MM.1S (cell line): Measurements from ENCODE around the gene FNDC10.

ENCODE experiments used
- DNase-seq: peaks from one replicate; pipeline ENCODE4 v3.0.0-alpha.2; 2015
- H2AFZ ChIP-seq: fragments of 300-600 bp; sonication (generic); 2 replicates; pipeline ENCODE4 v1.6.0; 2016; ENCODE audit warnings: antibody characterized with exemption, low read length
- H3F3A ChIP-seq: fragments of 300-600 bp; sonication (generic); 2 replicates; pipeline ENCODE4 v1.6.1; 2016; ENCODE audit warnings: mild to moderate bottlenecking, antibody characterized with exemption, low read length, moderate library complexity, mixed read lengths; ENCODE audit not compliant: insufficient read depth
- H3K27ac ChIP-seq: fragments of 300-600 bp; sonication (generic); 2 replicates; pipeline ENCODE4 v1.5.1; 2016; ENCODE audit warnings: mild to moderate bottlenecking, low read length
- H3K27me3 ChIP-seq: fragments of 300-600 bp; sonication (generic); replicated peaks from 2 replicates; pipeline ENCODE4 v1.6.0; 2016; ENCODE audit warnings: low read length; ENCODE audit not compliant: insufficient read depth
- H3K36me3 ChIP-seq: fragments of 300-600 bp; sonication (generic); replicated peaks from 2 replicates; pipeline ENCODE4 v1.6.1; 2016; ENCODE audit warnings: mild to moderate bottlenecking, low read length, mixed read lengths; ENCODE audit not compliant: insufficient read depth
- H3K4me1 ChIP-seq: fragments of 300-600 bp; sonication (generic); 2 replicates; pipeline ENCODE4 v1.6.1; 2016; ENCODE audit warnings: low read length, mixed read lengths
- H3K4me2 ChIP-seq: fragments of 300-600 bp; sonication (generic); 2 replicates; pipeline ENCODE4 v1.6.0; 2016; ENCODE audit warnings: low read depth, low read length
- H3K4me3 ChIP-seq: fragments of 300-600 bp; sonication (generic); 2 replicates; pipeline ENCODE4 v1.5.1; 2016; ENCODE audit warnings: low read length, mixed read lengths
- H3K79me2 ChIP-seq: fragments of 300-600 bp; sonication (generic); 2 replicates; pipeline ENCODE4 v1.6.1; 2016; ENCODE audit warnings: mixed run types, low read length, mixed read lengths
- H3K9ac ChIP-seq: fragments of 300-600 bp; sonication (generic); 2 replicates; pipeline ENCODE4 v1.6.1; 2016; ENCODE audit warnings: low read length, mixed read lengths
- H3K9me2 ChIP-seq: fragments of 300-600 bp; sonication (generic); replicated peaks from 2 replicates; pipeline ENCODE4 v1.6.1; 2016; ENCODE audit warnings: mild to moderate bottlenecking, low read length, mixed read lengths; ENCODE audit not compliant: insufficient read depth
- H3K9me3 ChIP-seq: fragments of 300-600 bp; sonication (generic); replicated peaks from 2 replicates; pipeline ENCODE4 v1.6.1; 2016; ENCODE audit warnings: mild to moderate bottlenecking, low read length, mixed read lengths; ENCODE audit not compliant: insufficient read depth
- H4K20me1 ChIP-seq: fragments of 300-600 bp; sonication (generic); 2 replicates; pipeline ENCODE4 v1.6.1; 2016; ENCODE audit warnings: mild to moderate bottlenecking, low read length, moderate library complexity, mixed read lengths; ENCODE audit not compliant: insufficient read depth
- EZH2 ChIP-seq: fragments of 300-600 bp; sonication (generic); optimal IDR thresholded peaks from 2 replicates; pipeline ENCODE3; 2017; ENCODE audit warnings: low read depth, mild to moderate bottlenecking, antibody characterized with exemption, low read length, mixed read lengths
- EZH2phosphoT487 ChIP-seq: fragments of 300-600 bp; sonication (generic); IDR thresholded peaks from 2 replicates; pipeline ENCODE4 v1.6.1; 2018; ENCODE audit warnings: antibody characterized with exemption, low read length
- TF ChIP-seq, protein P1 (sequence below): fragments of 300-600 bp; sonication (generic); IDR thresholded peaks from 2 replicates; pipeline ENCODE4 v1.5.1; 2016; ENCODE audit warnings: antibody characterized with exemption, low read length, mixed read lengths

The FNDC10 gene

DNA sequence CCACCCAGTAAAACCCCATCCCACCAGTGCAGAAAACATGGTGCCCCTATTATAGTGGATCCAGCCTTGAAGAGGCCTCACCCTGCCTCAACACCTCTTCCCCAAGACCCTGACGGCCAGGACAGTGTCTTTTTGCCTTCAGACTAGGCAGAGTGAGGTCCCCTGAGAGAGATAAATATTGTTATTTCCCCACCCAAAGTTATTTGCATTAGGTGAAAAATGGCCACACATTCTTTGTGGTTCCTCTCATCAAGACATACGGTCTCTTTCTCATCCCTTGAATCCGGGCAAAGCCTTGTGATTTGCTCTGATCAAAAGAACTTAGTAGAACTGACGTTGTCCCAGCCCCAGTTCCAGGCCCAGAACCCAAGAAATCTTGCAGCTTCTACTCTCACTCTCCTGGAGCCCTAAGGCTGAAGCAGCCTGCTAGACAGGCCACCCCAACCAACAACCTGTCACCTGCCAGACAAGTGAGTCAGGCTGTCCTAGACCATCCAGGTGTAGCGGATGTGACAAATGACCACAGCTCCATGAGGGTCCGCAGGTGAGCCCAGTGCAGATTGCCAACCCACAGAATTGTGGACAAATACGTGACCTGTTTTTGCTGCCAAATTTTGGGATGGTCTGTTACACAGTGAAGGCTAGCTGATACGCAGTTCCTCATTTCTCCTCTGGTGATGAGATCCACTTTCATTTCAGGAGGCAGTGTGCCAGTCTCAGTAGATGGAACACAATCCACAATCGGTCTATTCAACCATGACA, 17.2 kb downstream of the FNDC10 start:
- Histone ChIP-seq H3K79me2 (no peaks in the 10 kb centered on the region), H3K27me3 (peaks cover 76% of the 10 kb centered on the region), H3K9ac (no peak overlapping the region), H3K4me3 (no peak overlapping the region), H4K20me1 (no peaks in the 10 kb centered on the region), H3K4me1 (no peaks in the 10 kb centered on the region), H3K27ac (no peak overlapping the region), H3K4me2 (peak overlapping the region; percentile 10; the same call in 1 of the 2 replicates), H3K36me3 (no peaks in the 10 kb centered on the region), H3F3A (no peaks in the 10 kb centered on the region), H3K9me3 (no peaks in the 10 kb centered on the region), H3K9me2 (no peaks in the 10 kb centered on the region), H2AFZ (no peak overlapping the region)
- no peak for DNase-seq
- TF ChIP-seq, protein P1, sequence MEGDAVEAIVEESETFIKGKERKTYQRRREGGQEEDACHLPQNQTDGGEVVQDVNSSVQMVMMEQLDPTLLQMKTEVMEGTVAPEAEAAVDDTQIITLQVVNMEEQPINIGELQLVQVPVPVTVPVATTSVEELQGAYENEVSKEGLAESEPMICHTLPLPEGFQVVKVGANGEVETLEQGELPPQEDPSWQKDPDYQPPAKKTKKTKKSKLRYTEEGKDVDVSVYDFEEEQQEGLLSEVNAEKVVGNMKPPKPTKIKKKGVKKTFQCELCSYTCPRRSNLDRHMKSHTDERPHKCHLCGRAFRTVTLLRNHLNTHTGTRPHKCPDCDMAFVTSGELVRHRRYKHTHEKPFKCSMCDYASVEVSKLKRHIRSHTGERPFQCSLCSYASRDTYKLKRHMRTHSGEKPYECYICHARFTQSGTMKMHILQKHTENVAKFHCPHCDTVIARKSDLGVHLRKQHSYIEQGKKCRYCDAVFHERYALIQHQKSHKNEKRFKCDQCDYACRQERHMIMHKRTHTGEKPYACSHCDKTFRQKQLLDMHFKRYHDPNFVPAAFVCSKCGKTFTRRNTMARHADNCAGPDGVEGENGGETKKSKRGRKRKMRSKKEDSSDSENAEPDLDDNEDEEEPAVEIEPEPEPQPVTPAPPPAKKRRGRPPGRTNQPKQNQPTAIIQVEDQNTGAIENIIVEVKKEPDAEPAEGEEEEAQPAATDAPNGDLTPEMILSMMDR: no peak
- TF ChIP-seq EZH2phosphoT487: no peak
- no peak for TF ChIP-seq EZH2

DNA sequence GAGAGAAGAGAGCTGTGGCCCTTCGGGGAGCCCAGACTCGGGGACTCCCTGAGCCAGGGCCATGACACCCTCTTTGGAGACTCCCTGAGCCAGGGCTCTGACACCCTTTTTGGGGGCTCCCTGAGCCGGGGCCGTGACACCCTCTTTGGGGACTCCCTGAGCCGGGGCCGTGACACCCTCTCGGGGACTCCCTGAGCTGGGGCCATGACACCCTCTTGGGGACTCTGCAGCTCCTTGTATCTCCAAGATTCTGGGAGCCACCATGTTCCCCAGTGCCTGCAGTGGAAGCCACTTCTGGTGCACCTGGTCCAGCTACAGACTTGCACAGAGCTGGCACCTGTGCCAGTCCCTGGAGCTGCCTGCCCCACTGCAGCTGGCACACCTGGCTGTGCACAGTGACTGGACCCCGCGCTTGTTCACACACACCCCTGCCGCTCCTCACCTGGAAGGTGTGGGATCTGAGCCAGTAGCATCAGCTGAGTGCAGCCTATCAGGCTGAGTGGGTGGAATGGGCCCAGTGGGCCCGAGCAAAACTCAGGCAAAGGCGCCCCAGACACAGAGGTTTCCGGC, 21.5 kb downstream of the FNDC10 start:
- Histone ChIP-seq H3K4me2 (no peak overlapping the region), H3F3A (peaks cover 3% of the 10 kb centered on the region; the same call in 1 of the 2 replicates), H3K9me2 (no peaks in the 10 kb centered on the region), H3K36me3 (no peaks in the 10 kb centered on the region), H3K4me1 (0 out of 2 replicates have a peak, but pooled peaks cover 1% of the 10 kb centered on the region), H3K27ac (no peak overlapping the region), H3K27me3 (peaks cover 58% of the 10 kb centered on the region), H3K79me2 (peaks cover 16% of the 10 kb centered on the region), H3K4me3 (no peak overlapping the region), H3K9me3 (no peaks in the 10 kb centered on the region), H3K9ac (no peak overlapping the region), H4K20me1 (no peaks in the 10 kb centered on the region), H2AFZ (no peak overlapping the region)
- TF ChIP-seq EZH2 (no peak), EZH2phosphoT487 (no peak)
- TF ChIP-seq, protein P1: no peak
- no peak for DNase-seq

DNA sequence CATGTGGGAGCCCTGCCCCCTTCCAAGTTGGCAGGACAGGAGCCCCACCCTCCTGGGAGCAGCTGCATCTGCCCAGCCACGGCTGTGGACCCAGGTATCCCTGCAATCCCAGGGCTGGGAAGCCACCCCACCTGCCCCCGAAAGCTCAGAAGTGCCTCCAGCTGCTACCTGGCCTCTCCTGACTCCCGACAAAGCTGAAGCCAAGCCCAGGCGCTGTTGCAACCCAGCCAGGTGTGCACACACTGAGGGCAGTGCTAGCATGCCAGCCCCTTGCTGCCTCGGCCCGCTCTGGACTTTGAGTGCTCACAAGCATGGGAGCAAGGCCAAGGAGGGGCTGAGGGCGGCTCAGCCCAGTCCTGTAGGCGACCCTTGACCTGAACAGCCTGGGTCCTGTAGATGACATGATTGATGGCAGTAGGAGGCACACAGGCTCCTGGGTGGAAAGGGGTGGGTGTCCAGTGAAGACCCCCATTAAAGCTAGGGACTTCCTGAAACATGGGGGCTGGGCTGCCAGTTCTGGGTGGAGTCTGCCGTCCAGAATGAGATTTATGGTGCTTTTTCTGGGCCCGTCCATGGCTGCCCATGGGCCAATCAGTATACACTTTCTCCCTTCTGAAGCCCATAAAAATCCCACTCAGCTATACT, 22.4 kb downstream of the FNDC10 start:
- Histone ChIP-seq H3K4me1 (0 out of 2 replicates have a peak, but pooled peaks cover 3% of the 10 kb centered on the region), H3K27ac (no peak overlapping the region), H2AFZ (no peak overlapping the region), H3K9me3 (no peaks in the 10 kb centered on the region), H3F3A (peaks cover 3% of the 10 kb centered on the region; the same call in 1 of the 2 replicates), H3K9ac (no peak overlapping the region), H3K79me2 (peaks cover 26% of the 10 kb centered on the region), H3K4me3 (no peak overlapping the region), H4K20me1 (no peaks in the 10 kb centered on the region), H3K36me3 (no peaks in the 10 kb centered on the region), H3K9me2 (no peaks in the 10 kb centered on the region), H3K4me2 (no peak overlapping the region), H3K27me3 (peaks cover 49% of the 10 kb centered on the region)
- TF ChIP-seq EZH2: no peak
- TF ChIP-seq, protein P1: no peak
- no peak for TF ChIP-seq EZH2phosphoT487
- DNase-seq: no peak
